Vagina (tissue), 2 donors: ENCODE measurements around the gene LYPD1. TPM values are rescaled to one million over a fixed set of nuclear protein-coding genes. Genes with fewer than 3 reads are reported as not detected.

ENCODE experiments used
- DNase-seq, 2 donors: peaks; one replicate each; pipeline ENCODE4 v3.0.0-alpha.2; 2017; ENCODE audit errors: extremely low spot score in 2 of 2
- H3K27ac ChIP-seq: fragments of 200-600 bp; sonication (generic); one replicate; pipeline ENCODE4 v1.5.1; 2019
- H3K27me3 ChIP-seq: fragments of 200-600 bp; sonication (generic); one replicate; pipeline ENCODE4 v1.5.1; 2019
- H3K36me3 ChIP-seq, 2 donors: fragments of 200-600 bp; sonication (generic); one replicate each; pipeline ENCODE4 v1.5.1; 2017 to 2019
- H3K4me1 ChIP-seq: fragments of 200-600 bp; sonication (generic); one replicate; pipeline ENCODE4 v1.5.1; 2019
- H3K4me3 ChIP-seq, 2 donors: fragments of 200-600 bp; sonication (generic); 1 replicate in 1 of 2; 2 replicates in 1 of 2; pipeline ENCODE4 v1.5.1; 2016 to 2019
- H3K9me3 ChIP-seq: fragments of 200-600 bp; sonication (generic); one replicate; pipeline ENCODE4 v1.5.1; 2019
- POLR2A ChIP-seq, 2 donors: fragments of 450-650 bp; IDR thresholded peaks; one replicate each; pipeline ENCODE4 v1.6.1; 2017; ENCODE audit warnings: antibody characterized with exemption in 2 of 2, mild to moderate bottlenecking in 2 of 2, moderate library complexity in 2 of 2
- POLR2AphosphoS5 ChIP-seq, 2 donors: sonication (generic); formaldehyde crosslinking; IDR thresholded peaks; one replicate each; pipeline ENCODE4 v1.9.0; 2017; ENCODE audit warnings: antibody characterized with exemption in 2 of 2, mild to moderate bottlenecking in 2 of 2, low read depth in 1 of 2; ENCODE audit not compliant: insufficient read depth in 1 of 2
- intact Hi-C: fragments of 100-400 bp; cut with DNase I; formaldehyde crosslinking; loops from one replicate; pipeline ENCODE4 v1.15.1; 2023
- total RNA-seq: library from RNA; depleted of rRNA; stranded (reverse); fragments of >200 nt; gene quantifications from one replicate; pipeline ENCODE4 v1.2.3, GENCODE V29; 2016
- TF ChIP-seq, protein P1 (sequence below), 3 experiments: fragments of 450-650 bp in 2 of 3; fragments of 200-600 bp in 1 of 3; sonication (generic) in 1 of 3; IDR thresholded peaks; one replicate each; pipeline ENCODE4 v1.5.1; 2017 to 2019; ENCODE audit warnings: antibody characterized with exemption in 3 of 3, mild to moderate bottlenecking in 2 of 3, moderate library complexity in 2 of 3

Gene LYPD1
- total RNA-seq, 1 donor from 2014 or later, result not detected

DNA sequence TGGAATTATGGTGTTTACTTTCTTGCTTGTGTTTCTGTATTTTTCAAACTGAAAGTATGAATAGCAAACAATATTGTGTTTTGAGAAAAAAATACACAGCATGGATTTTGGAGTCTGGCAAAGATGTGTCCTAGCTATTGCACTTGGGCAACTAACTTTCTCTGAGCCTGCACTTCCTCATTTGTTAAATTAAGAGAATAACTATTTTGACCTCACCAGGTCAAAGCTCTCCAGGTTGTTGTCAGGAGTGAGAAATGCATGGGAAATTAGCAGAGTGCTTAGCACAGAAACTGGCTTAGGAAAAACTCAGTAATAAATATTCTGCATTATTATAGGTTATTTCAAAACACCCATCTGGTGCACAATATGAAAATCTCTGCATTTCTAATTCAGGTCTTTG lies 28.2 kb downstream of the LYPD1 start:
- Histone ChIP-seq H3K27ac (no peak overlapping the region), H3K9me3 (no peaks in the 10 kb centered on the region), H3K36me3 (no peaks in the 10 kb centered on the region), H3K4me1 (no peaks in the 10 kb centered on the region), H3K27me3 (no peaks in the 10 kb centered on the region), H3K4me3 (no peak overlapping the region)
- intact Hi-C loops, result no loop called here
- DNase-seq, result no peak
- no peak for TF ChIP-seq POLR2AphosphoS5 (IDR thresholded peaks at IDR 0.05; ENCODE audit: insufficient read depth in 1 of 2, low read depth in 1 of 2)
- no peak for TF ChIP-seq POLR2A (IDR thresholded peaks at IDR 0.05)
- TF ChIP-seq, protein P1, sequence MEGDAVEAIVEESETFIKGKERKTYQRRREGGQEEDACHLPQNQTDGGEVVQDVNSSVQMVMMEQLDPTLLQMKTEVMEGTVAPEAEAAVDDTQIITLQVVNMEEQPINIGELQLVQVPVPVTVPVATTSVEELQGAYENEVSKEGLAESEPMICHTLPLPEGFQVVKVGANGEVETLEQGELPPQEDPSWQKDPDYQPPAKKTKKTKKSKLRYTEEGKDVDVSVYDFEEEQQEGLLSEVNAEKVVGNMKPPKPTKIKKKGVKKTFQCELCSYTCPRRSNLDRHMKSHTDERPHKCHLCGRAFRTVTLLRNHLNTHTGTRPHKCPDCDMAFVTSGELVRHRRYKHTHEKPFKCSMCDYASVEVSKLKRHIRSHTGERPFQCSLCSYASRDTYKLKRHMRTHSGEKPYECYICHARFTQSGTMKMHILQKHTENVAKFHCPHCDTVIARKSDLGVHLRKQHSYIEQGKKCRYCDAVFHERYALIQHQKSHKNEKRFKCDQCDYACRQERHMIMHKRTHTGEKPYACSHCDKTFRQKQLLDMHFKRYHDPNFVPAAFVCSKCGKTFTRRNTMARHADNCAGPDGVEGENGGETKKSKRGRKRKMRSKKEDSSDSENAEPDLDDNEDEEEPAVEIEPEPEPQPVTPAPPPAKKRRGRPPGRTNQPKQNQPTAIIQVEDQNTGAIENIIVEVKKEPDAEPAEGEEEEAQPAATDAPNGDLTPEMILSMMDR (IDR thresholded peaks at IDR 0.05), result no peak

DNA sequence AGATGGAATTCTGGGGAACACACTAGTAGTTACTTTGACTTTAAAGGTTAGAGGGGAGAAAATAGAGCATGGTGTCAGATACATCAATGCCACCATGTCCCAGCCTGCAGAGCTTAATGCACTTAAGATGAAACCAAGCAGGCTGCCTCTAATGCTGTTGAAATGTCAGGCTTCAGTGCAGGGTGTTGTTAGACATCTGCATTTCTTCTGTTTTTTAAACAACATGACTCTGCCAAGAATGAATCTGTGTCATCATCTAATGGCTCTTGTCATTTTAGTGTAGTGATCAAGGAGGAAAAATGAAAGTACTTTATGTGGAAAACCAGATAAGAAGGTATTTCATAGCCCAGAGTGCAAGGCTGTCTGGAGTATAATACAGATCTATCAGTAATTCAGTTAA lies 29.9 kb downstream of the LYPD1 start:
- Histone ChIP-seq H3K27ac (no peak overlapping the region), H3K36me3 (no peaks in the 10 kb centered on the region), H3K9me3 (no peaks in the 10 kb centered on the region), H3K27me3 (no peaks in the 10 kb centered on the region), H3K4me1 (no peaks in the 10 kb centered on the region), H3K4me3 (no peak overlapping the region)
- intact Hi-C loops, result no loop called here
- TF ChIP-seq, protein P1 (IDR thresholded peaks at IDR 0.05), result no peak
- TF ChIP-seq POLR2AphosphoS5 (IDR thresholded peaks at IDR 0.05; ENCODE audit: insufficient read depth in 1 of 2, low read depth in 1 of 2) (no peak), POLR2A (IDR thresholded peaks at IDR 0.05) (no peak)
- no peak for DNase-seq

DNA sequence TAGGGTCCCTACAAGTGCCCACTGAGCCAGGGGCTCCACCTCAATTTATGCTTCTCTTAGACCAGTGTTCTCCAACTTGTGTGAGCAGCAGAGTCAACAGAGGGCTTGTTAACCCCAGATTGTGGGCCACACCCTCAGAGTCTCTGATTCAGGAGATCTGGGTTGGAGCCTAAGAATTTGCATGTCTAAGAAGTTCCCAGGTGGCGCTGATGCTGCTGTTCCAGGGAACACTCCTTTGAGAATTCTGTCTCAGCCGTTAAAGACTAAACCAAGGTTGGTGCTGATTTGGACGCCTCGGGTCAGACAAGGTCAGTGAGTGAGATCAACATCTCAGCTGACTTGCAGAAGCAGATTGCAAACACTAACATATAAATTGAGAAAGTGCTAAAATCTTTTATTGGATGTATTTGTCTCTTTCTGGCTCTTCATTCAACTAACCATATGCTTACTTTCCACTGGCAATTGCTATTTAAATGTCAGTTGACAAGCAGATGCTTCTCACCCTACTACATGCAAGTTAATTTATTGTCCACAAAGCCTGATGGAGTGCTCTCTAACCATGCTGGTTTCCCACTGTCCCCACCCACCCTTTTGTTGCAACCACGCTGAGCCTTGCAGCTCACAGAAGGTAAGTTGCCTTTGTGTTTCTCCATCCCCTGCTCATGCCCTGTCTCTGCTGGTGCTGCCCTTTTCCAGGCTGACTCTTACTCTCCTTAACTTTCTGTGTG lies 31.5 kb downstream of the LYPD1 start:
- TF ChIP-seq POLR2AphosphoS5 (IDR thresholded peaks at IDR 0.05; ENCODE audit: insufficient read depth in 1 of 2, low read depth in 1 of 2) (no peak), POLR2A (IDR thresholded peaks at IDR 0.05) (no peak)
- TF ChIP-seq, protein P1 (IDR thresholded peaks at IDR 0.05), result no peak
- no peaks in the 10 kb centered on the region for H3K4me1 ChIP-seq
- H3K36me3 ChIP-seq, result no peaks in the 10 kb centered on the region
- no peaks in the 10 kb centered on the region for H3K9me3 ChIP-seq
- no peak overlapping the region for H3K4me3 ChIP-seq
- intact Hi-C loops, result no loop called here
- H3K27ac ChIP-seq, result no peak overlapping the region
- no peak for DNase-seq
- H3K27me3 ChIP-seq, result no peaks in the 10 kb centered on the region

DNA sequence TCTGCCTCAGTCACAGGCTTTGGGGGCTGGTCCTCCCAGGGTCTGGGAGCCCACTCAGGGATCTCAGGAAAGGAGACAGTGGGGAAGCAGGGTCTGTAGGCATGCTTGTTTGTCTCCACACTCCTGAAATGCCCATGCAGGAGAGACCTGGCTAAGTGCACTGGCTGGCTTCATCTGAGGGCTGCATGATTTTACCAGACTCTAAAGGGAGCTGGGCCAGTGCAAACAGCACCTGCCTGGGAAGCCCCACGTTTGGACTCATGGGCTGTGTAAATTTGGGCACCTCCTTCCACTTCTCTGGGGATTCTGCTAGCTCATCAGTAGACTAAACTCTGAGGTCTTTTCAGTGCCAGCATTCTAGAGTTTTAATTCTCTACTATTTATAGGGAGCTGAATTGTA lies 33.7 kb downstream of the LYPD1 start:
- no peaks in the 10 kb centered on the region for H3K9me3 ChIP-seq
- H3K4me1 ChIP-seq, result peaks cover 15% of the 10 kb centered on the region
- H3K27ac ChIP-seq, result no peak overlapping the region
- H3K4me3 ChIP-seq, result no peak overlapping the region
- intact Hi-C loops, result no loop called here
- no peaks in the 10 kb centered on the region for H3K36me3 ChIP-seq
- no peak for DNase-seq
- H3K27me3 ChIP-seq, result no peaks in the 10 kb centered on the region
- TF ChIP-seq, protein P1 (IDR thresholded peaks at IDR 0.05), result no peak
- TF ChIP-seq POLR2AphosphoS5 (IDR thresholded peaks at IDR 0.05; ENCODE audit: insufficient read depth in 1 of 2, low read depth in 1 of 2), result no peak
- TF ChIP-seq POLR2A (IDR thresholded peaks at IDR 0.05), result no peak

DNA sequence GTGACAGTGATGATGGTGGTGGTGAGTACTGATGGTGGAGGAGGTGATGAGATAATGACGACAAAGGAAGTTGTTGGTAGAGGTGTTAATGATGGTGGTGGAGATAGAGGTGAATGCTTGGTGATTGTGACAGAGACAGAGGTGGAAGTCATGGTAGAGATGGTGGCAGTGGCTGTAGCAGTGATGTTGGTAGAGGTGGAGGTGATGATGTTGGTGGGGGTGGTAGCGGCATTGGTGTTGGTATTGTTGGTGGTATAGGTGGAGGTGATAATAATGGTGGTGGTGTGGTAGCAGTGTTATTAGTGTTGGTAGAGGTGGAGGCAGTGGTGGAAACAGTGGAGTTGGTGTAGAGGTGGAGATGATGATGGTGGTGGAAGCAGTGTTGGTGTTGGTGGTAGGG lies 36.4 kb downstream of the LYPD1 start:
- no peak overlapping the region for H3K4me3 ChIP-seq
- H3K36me3 ChIP-seq, result no peaks in the 10 kb centered on the region
- peaks cover 15% of the 10 kb centered on the region for H3K4me1 ChIP-seq
- no peak overlapping the region for H3K27ac ChIP-seq
- TF ChIP-seq, protein P1 (IDR thresholded peaks at IDR 0.05), result no peak
- no peak for TF ChIP-seq POLR2AphosphoS5 (IDR thresholded peaks at IDR 0.05; ENCODE audit: insufficient read depth in 1 of 2, low read depth in 1 of 2)
- no peak for TF ChIP-seq POLR2A (IDR thresholded peaks at IDR 0.05)
- H3K27me3 ChIP-seq, result no peaks in the 10 kb centered on the region
- intact Hi-C loops, result no loop called here
- H3K9me3 ChIP-seq, result no peaks in the 10 kb centered on the region
- DNase-seq, result no peak
